LNCAP (cell line): ENCODE results near the gene CREB3L2.

Experiments
- TF ChIP-seq, protein P1 (sequence below): fragments of 450-650 bp; IDR thresholded peaks from 2 replicates; pipeline ENCODE4 v1.5.1; 2017; ENCODE audit warnings: mild to moderate bottlenecking

CREB3L2 gene

DNA sequence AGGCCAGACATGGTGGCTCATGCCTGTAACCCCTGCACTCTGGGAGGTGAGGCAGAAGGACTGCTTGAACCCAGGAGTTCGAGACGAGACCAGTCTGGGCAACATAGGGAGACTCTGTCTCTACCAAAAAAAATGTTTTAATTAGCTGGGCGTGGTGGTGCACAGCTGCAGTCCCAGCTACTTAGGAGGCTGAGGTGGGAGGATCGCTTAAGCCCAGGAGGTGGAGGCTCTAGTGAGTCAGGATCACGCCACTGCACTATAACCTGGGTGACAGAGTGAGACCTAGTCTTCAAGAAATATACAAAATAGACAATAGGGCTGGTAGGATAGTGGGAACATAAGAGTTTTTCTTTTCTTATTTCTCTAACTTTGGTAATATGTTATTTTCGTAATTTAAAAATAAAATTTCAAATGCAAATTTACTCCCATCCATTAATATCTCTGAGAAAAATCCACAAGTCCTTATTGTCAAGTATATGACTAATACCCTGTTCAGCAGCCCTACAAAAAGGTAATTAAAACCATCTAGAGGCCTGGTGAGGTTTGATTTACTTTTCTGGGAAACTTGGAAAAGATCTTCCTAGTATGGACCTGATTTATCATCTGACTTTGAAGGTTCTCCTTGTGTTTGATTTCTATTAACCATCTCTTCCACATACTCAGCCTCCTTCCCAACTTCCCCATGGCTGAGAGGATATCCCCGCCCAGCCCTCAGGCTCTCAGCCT, 50.0 kb downstream of the CREB3L2 start:
- TF ChIP-seq, protein P1, sequence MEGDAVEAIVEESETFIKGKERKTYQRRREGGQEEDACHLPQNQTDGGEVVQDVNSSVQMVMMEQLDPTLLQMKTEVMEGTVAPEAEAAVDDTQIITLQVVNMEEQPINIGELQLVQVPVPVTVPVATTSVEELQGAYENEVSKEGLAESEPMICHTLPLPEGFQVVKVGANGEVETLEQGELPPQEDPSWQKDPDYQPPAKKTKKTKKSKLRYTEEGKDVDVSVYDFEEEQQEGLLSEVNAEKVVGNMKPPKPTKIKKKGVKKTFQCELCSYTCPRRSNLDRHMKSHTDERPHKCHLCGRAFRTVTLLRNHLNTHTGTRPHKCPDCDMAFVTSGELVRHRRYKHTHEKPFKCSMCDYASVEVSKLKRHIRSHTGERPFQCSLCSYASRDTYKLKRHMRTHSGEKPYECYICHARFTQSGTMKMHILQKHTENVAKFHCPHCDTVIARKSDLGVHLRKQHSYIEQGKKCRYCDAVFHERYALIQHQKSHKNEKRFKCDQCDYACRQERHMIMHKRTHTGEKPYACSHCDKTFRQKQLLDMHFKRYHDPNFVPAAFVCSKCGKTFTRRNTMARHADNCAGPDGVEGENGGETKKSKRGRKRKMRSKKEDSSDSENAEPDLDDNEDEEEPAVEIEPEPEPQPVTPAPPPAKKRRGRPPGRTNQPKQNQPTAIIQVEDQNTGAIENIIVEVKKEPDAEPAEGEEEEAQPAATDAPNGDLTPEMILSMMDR: no peak

DNA sequence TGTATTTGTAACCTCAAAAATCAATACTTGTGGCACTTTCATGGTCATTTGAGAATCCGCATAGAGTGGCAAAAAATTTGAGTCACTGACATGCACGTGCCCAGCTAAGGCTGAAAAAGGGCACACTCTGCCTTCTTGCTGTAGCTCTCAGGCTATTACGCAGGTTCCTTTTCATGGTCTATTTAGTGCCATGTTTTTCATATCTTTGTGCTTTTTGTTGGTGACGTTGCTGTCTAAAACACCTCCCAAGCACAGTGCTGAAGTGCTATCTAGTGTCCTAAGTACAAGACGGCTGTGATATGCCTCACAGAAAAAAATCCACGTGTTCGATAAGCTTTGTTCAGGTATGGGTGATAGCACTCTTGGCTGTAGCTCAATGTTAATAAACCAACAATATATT, 50.9 kb downstream of the CREB3L2 start:
- TF ChIP-seq, protein P1: no peak

- TF ChIP-seq, protein P1: no peak
These were observed 51.6 kb downstream of the CREB3L2 start for GRCh38 chr7:137950263-137950621.

- TF ChIP-seq, protein P1: no peak
These were observed 52.2 kb downstream of the CREB3L2 start for GRCh38 chr7:137949416-137950262.

DNA sequence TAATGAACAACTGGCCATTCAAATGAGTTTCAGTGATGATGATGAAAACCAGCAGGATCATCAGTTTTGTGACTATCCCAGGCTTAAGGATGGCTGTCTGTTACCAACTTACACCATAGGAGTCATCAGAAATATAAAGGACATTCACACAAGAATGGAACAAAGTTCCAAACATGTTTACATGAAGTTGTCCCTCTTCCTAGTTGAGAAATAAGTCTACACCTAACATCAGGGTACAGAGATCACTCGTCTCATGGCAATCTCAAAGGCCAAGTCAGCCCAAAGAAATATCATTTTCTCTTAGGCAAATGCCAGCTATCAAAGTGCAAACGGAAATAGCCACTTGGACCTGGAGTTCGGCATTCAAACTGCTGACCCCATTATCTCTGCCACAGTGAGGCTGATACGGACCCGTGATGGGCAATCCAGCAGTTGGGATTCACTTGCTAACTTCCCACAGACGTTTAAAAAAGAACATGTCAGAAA, 53.0 kb downstream of the CREB3L2 start:
- TF ChIP-seq, protein P1: no peak

GRCh38 chr7:137948083-137948844, 53.6 kb downstream of the CREB3L2 start:
- TF ChIP-seq, protein P1: no peak

- TF ChIP-seq, protein P1: no peak
These were observed 54.8 kb downstream of the CREB3L2 start for GRCh38 chr7:137947046-137947445.
